ENCODE measurements around the gene RER1.

The RER1 gene

DNA sequence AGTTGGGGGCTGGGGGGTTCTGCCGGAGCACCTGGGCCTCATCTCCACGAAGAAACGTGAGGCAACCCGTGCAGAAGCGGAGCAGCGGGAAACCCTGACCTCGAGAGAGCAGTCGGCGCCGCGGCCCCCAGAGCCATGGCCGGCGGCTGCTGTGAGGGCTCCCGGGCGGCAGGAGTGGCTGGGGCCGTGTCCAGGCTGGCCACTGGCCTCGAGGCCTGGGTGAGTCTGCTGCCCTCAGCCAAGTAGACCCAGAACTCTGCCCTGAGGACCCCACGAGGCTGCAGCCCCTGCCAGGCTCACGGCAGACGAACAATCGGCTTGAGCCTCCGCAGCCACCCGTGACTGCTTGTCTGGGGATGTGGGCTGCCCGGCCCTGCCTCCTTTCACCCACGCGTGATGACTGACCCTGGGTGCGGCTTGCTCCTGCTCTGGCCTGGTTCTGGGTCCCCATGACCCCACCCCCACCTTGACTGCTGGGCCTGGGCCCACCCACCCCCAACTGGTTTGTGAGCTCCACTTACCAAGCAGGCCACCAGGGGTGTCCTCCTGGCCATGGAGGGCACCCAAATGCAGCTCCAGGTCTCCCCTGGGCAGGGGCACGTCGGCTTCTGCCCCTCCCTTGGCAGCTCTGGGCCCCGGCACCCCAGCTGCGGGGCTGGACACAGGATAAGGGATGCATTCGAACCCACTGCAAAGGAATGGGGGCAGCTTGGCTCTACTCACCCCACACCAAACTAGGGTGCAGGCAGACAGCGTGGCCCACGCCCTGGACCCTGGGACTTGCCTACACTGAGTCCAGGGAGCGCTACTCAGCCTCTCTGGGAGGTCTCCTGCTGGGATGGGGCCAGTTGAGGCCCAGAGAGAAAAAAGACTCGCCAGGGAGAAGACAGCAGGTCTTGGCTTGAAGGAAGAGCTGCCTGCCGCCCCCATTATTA is 34.5 kb upstream of the RER1 start:
- Mint-ChIP-seq H3K27me3 (no peaks in the 10 kb centered on the region), H3K36me3 (ENCODE audit: insufficient read depth) (no peaks in the 10 kb centered on the region), H3K27ac (ENCODE audit: low read depth) (no peak overlapping the region), H3K4me1 (no peaks in the 10 kb centered on the region), H3K4me3 (no peak overlapping the region), H3K9me3 (no peaks in the 10 kb centered on the region)
- ATAC-seq (replicated peaks; ENCODE audit: extremely low read depth, poor library complexity, severe bottlenecking) (no peak), DNase-seq (ENCODE audit: low spot score in 2 of 2) (no peak)

GRCh38 chr1:2358072-2358471 is 33.6 kb upstream of the RER1 start:
- DNase-seq (ENCODE audit: low spot score in 2 of 2) (no peak), ATAC-seq (replicated peaks; ENCODE audit: extremely low read depth, poor library complexity, severe bottlenecking) (no peak)
- Mint-ChIP-seq H3K36me3 (ENCODE audit: insufficient read depth) (no peaks in the 10 kb centered on the region), H3K4me1 (no peaks in the 10 kb centered on the region), H3K4me3 (no peak overlapping the region), H3K27me3 (no peaks in the 10 kb centered on the region), H3K9me3 (no peaks in the 10 kb centered on the region), H3K27ac (ENCODE audit: low read depth) (no peak overlapping the region)

GRCh38 chr1:2358651-2359640 is 32.7 kb upstream of the RER1 start:
- Mint-ChIP-seq H3K9me3 (peaks cover 4% of the 10 kb centered on the region), H3K4me3 (no peak overlapping the region), H3K4me1 (no peaks in the 10 kb centered on the region), H3K36me3 (ENCODE audit: insufficient read depth) (no peaks in the 10 kb centered on the region), H3K27ac (ENCODE audit: low read depth) (no peak overlapping the region), H3K27me3 (no peaks in the 10 kb centered on the region)
- no peak for DNase-seq (ENCODE audit: low spot score in 2 of 2)
- ATAC-seq (replicated peaks; ENCODE audit: extremely low read depth, poor library complexity, severe bottlenecking): no peak

- Mint-ChIP-seq H3K4me1 (no peaks in the 10 kb centered on the region), H3K4me3 (no peak overlapping the region), H3K27ac (ENCODE audit: low read depth) (no peak overlapping the region), H3K27me3 (no peaks in the 10 kb centered on the region), H3K9me3 (peaks cover 6% of the 10 kb centered on the region), H3K36me3 (ENCODE audit: insufficient read depth) (no peaks in the 10 kb centered on the region)
- DNase-seq (ENCODE audit: low spot score in 2 of 2): no peak
- no peak for ATAC-seq (replicated peaks; ENCODE audit: extremely low read depth, poor library complexity, severe bottlenecking)
Measured at GRCh38 chr1:2360588-2361364, 30.9 kb upstream of the RER1 start.

- H3K4me3 Mint-ChIP-seq: no peak overlapping the region
- no peak overlapping the region for H3K27ac Mint-ChIP-seq (ENCODE audit: low read depth)
- no peak for DNase-seq (ENCODE audit: low spot score in 2 of 2)
- no peaks in the 10 kb centered on the region for H3K27me3 Mint-ChIP-seq
- H3K36me3 Mint-ChIP-seq (ENCODE audit: insufficient read depth): no peaks in the 10 kb centered on the region
- no peaks in the 10 kb centered on the region for H3K4me1 Mint-ChIP-seq
- peaks cover 6% of the 10 kb centered on the region for H3K9me3 Mint-ChIP-seq
- ATAC-seq (replicated peaks; ENCODE audit: extremely low read depth, poor library complexity, severe bottlenecking): no peak
Measured at GRCh38 chr1:2363847-2364513, 27.7 kb upstream of the RER1 start.

- Mint-ChIP-seq H3K4me1 (no peaks in the 10 kb centered on the region), H3K4me3 (no peak overlapping the region), H3K36me3 (ENCODE audit: insufficient read depth) (peaks cover 1% of the 10 kb centered on the region), H3K27me3 (no peaks in the 10 kb centered on the region), H3K9me3 (peaks cover 6% of the 10 kb centered on the region), H3K27ac (ENCODE audit: low read depth) (no peak overlapping the region)
- DNase-seq (ENCODE audit: low spot score in 2 of 2) (no peak), ATAC-seq (replicated peaks; ENCODE audit: extremely low read depth, poor library complexity, severe bottlenecking) (no peak)
Measured at GRCh38 chr1:2368053-2368744, 23.4 kb upstream of the RER1 start.

DNA sequence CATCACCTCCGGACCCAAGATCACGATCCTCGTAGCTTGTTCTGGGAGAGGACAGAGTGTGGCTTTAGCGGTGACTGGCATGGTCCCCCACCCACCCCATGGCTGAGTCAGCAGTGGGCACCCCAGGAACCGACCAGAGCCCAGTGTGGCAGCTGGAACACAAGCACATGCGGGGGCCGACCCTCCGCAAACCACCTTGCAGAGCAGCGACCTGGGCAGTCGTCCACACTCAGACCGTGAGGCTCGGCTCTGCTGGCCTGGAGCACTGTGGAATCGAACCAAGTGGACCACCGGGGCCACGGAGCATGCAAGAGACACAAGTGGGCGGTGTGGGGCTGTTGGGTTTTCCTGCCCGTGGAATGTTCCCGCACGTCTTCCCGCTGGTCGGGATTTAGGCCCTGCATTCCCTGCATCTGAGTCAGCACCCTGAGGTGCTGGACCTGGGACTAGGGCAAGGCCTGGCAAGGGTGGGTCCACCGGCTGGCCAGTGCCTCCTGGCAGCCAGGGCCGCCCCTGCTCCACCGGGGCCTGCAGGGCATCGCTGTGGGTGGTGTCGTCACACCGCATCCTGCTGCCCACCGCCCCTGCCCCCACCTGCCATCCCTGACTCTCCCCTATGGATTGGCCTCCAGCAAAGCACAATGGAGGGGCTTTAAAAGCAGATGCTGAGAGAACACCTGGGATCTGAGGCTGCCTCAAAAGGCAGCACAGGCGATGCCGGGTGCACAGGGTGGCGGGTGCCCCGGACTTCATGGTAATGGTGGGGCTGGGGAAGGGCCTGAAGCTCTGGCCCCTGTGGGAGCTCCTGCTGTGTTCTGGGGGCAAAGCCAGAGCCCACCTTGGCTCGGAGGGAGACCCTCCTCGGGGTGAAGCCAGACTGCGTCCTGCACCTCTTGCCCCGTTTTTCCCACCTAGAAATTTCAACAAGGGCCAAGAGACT is 18.8 kb upstream of the RER1 start:
- Mint-ChIP-seq H3K36me3 (ENCODE audit: insufficient read depth) (peaks cover 1% of the 10 kb centered on the region), H3K27me3 (no peaks in the 10 kb centered on the region), H3K4me1 (no peaks in the 10 kb centered on the region), H3K9me3 (no peaks in the 10 kb centered on the region), H3K4me3 (no peak overlapping the region), H3K27ac (ENCODE audit: low read depth) (no peak overlapping the region)
- DNase-seq (ENCODE audit: low spot score in 2 of 2) (no peak), ATAC-seq (replicated peaks; ENCODE audit: extremely low read depth, poor library complexity, severe bottlenecking) (no peak)

DNA sequence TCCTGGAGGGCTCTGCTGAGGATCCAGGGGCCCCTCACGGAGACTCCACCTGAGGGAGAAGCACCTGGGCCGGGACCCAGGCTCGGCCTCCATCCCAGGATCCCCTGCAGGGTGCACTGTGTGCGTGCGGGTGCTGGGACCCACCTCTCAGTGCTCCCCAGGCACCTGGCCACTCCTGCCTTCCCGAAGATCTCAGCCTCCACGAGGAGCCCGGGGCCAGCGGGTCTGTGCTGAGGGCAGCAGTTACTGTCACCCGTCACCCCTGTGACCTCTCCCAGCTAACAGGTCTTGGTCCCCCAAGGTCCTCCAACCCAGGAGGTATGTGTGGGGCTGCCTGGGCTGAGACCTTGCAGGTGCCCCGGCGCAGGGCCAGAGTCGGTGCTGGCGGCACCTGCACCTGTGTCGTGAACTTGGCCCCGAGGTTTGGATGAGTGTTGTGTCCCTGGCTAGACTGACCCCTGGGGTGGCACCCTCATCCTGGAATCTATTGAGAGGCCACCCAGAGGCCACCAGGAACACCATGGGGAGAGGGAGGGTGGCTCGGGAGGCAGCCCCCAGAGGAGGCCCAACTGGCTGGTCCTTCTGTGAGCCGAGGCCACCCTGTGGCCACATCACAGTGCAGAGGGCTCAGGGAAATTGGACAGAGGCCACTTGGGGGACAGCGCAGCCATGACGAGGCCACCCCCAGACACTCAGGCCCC is 17.9 kb upstream of the RER1 start:
- no peak overlapping the region for H3K4me3 Mint-ChIP-seq
- H3K27ac Mint-ChIP-seq (ENCODE audit: low read depth): no peak overlapping the region
- no peak for DNase-seq (ENCODE audit: low spot score in 2 of 2)
- H3K4me1 Mint-ChIP-seq: no peaks in the 10 kb centered on the region
- no peaks in the 10 kb centered on the region for H3K27me3 Mint-ChIP-seq
- H3K36me3 Mint-ChIP-seq (ENCODE audit: insufficient read depth): peaks cover 1% of the 10 kb centered on the region
- H3K9me3 Mint-ChIP-seq: no peaks in the 10 kb centered on the region
- no peak for ATAC-seq (replicated peaks; ENCODE audit: extremely low read depth, poor library complexity, severe bottlenecking)

DNA sequence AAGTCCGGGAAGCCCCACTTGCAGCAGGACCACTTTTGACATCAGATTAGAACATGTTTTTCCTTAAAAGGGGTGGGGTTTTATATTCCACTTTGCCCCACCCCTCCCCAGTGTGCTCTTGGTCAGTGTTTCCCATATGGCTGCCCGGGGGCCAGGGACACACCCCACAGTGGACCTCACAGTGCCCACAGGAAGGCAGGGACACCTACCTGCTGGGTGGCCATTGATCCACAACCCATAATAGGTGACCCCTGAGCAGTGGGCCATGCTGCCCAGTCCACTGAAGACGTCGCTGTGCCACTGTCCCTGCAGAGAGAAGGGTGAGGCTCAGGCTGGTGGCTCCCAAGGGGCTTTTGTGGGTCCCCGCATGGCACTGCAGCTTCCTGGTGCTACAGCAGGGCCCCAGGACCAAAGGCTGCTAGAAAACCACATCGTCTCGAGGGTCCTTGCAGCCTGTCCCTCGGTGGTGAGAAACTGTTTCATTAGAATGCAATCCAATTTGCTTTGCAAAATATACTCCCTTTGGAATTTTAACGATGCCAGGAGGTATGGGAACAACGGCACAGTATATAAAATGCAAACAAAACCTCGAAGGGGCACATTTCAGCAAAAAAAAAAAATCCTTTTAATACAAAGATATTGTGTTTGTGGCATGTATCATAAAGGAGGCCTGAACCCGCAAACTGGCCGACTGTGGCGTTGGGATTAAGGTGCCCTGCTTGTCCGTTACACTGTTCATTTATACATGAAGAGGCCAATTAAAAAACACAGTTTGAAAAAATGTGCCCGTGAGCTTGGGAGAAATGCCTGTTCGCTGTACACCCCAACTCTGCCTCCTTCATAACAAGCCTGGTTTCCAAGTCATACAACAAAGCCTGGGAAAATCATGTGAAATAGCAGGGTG is 17.1 kb upstream of the RER1 start:
- no peaks in the 10 kb centered on the region for H3K9me3 Mint-ChIP-seq
- no peak overlapping the region for H3K27ac Mint-ChIP-seq (ENCODE audit: low read depth)
- H3K4me1 Mint-ChIP-seq: no peaks in the 10 kb centered on the region
- no peaks in the 10 kb centered on the region for H3K27me3 Mint-ChIP-seq
- no peak for ATAC-seq (replicated peaks; ENCODE audit: extremely low read depth, poor library complexity, severe bottlenecking)
- no peak overlapping the region for H3K4me3 Mint-ChIP-seq
- DNase-seq (ENCODE audit: low spot score in 2 of 2): no peak
- H3K36me3 Mint-ChIP-seq (ENCODE audit: insufficient read depth): no peaks in the 10 kb centered on the region

Data from central memory CD8-positive, alpha-beta T cell (primary cell).